NCI-H2196 treated with DMSO at 0.1 percent for 48 hours (cell line): ENCODE measurements around the gene RERE.
"Not testable (repeated sequence)": the region's sequence is repeated elsewhere in the genome, so short reads cannot be mapped to it uniquely, and the experiment has no call there.

Experiments used
- DNase-seq: peaks from one replicate; lab custom pipeline; 2025; ENCODE audit not compliant: unreplicated experiment; lab: John Stamatoyannopoulos, UW

Gene RERE

GRCh38 chr1:8462371-8462892 is 355.0 kb downstream of the RERE start:
- no peak for DNase-seq

DNA sequence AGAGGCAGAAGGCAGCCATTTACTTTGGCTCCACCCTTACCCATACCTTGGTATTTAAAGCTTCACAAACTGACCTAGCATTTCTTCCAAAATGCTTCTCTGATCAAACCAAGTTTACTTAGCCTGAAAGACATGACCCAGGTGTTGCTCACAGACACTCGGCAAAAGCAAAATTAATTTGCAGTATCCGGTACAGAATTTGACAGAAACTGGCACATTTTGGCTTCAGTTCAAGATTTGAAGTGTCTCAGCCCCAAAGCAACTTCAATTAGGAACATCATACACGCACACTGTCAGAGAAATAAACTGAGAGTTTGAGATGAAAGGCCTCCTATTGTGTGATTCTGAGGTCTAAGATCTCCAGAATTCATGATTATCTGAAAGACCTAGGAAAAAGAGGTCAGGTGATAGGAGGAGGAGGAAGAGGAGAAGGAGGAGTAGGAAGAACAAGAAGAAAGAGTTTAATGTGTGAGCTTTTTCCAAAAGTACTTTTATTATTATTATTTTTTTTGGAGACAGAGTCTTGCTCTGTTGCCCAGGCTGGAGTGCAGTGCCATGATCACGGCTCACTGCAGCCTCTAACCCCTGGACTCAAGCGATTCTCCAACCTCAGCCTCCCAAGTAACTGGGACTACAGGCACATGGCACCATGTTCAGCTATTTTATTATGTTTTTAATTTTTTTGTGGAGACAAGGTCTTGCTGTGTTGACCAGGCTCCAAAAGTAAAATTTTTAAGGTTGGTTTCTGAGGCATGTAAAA is 355.9 kb downstream of the RERE start:
- no peak for DNase-seq

- DNase-seq = no peak
Observed at GRCh38 chr1:8460784-8461183, 356.7 kb downstream of the RERE start.

DNA sequence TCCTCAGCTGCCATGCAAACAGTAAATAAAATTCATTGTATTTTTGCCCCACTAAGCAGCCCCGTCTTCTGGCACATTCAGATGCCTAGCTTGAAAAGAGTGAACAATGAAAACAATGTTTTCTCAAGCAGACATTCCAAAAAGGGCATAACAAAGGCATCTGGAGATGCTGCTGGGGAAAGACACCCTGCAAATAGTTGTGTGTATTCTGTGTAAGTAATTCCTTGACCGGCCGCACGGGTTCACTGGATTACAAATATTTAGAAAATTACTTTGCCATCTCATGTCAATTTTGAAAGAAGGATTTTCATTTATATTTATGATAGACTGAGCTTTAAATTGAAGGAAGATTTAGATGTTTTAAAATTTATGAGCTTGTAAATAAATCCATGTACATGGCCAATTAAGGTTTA is 357.3 kb downstream of the RERE start:
- no peak for DNase-seq

GRCh38 chr1:8458607-8459006 is 358.8 kb downstream of the RERE start:
- no peak for DNase-seq

GRCh38 chr1:8457760-8458381 is 359.6 kb downstream of the RERE start:
- DNase-seq = no peak

GRCh38 chr1:8456991-8457390 is 360.4 kb downstream of the RERE start:
- no peak for DNase-seq

DNA sequence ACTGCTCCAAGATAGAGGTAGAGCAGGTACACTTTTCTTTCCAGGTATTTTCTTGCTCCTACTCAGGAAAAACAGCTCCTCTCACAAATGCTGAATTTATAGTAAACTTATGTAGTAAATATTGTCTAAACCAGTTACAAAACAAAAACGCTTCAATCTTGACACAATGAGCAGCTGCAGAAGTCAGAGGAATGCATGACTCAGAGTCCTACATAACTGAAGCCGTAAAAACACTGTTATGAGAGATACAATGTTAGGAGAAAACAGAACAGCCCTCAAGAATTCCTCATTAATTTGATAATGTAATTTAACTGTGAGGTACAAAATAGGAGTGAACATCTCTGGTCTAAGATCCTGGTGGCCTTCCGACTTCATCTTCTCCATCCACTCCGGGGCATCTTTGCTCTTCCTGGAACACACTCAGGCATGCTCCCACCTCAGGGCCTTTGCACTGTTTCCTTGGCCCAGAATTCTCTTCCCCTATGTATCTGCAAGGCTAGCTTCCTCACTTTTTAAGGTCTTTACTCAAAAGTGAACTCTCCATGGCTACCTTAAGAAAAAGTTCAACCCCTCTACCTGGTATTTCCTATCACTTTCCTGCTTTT is 361.0 kb downstream of the RERE start:
- DNase-seq = no peak

- DNase-seq = no peak
Observed at GRCh38 chr1:8455700-8456307, 361.6 kb downstream of the RERE start.

- no peak for DNase-seq
Observed at GRCh38 chr1:8450312-8450711, 367.1 kb downstream of the RERE start.

- DNase-seq = no peak
Observed at GRCh38 chr1:8448911-8449661, 368.4 kb downstream of the RERE start.

DNA sequence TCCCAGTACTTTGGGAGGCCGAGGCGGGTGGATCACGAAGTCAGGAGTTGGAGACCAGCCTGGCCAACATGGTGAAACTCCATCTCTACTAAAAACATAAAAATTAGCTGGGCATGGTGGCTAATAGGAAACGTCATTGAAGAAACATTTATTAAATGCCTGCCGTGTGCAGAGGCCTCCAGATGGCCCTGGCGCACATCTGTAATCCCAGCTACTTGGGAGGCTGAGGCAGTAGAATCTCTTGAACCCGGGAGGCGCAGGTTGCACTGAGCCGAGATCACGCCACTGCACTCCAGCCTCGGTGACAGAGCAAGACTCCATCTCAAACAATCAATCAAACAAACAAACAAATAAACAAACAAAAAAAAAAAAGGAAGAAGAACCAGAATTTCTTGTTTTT is 368.9 kb downstream of the RERE start:
- not testable (repeated sequence) for DNase-seq

GRCh38 chr1:8447616-8448150 is 369.8 kb downstream of the RERE start:
- DNase-seq = no peak

- not testable (repeated sequence) for DNase-seq
Observed at GRCh38 chr1:8446119-8446518, 371.3 kb downstream of the RERE start.

DNA sequence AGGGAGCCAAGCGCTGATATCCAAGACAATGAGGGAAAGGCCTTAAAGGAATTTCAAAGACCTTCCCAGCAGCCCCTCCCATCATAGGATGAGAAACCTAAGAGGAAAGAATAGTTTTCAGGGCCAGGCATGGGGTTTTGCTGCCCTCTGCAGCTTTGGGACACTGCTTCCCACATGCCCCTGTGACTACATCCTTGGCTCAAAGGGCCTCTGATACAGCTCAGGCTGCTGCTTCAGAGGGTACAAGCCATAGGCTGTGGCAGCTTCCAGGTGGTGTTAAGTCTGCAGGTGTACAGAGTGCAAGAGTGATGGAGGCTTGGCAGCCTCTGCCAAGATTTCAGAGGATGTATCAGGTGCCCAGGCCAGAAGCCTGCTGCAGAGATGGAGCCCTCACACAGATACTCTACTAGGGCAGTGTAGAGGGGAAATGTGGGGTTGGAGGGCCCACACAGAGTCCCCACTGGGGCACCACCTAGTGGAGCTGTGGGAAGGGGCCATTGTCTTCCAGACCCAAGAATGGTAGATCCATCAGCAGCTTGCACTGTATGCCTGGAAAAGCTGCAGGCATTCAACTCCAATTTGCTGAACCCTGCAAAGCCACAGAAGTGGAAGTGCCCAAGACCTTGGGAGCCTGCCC is 373.8 kb downstream of the RERE start:
- DNase-seq = no peak

DNA sequence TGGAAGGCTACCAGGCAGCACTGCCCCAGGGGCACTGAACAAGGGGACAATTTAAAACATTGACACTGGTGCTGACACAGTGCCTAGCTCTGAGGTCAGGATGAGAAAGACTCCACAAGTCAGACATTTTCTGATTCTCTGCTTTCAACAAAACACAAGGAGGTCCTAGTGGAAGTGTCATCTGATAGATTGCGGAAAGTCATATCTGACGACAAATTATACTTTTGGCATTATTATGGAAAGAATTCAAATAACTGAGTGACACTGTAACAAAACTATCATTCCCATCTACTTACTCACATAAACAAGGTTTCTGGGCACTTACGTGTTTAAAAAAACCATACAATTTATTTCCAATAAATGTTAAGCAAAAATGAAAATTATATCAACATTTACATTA is 376.0 kb downstream of the RERE start:
- no peak for DNase-seq

DNA sequence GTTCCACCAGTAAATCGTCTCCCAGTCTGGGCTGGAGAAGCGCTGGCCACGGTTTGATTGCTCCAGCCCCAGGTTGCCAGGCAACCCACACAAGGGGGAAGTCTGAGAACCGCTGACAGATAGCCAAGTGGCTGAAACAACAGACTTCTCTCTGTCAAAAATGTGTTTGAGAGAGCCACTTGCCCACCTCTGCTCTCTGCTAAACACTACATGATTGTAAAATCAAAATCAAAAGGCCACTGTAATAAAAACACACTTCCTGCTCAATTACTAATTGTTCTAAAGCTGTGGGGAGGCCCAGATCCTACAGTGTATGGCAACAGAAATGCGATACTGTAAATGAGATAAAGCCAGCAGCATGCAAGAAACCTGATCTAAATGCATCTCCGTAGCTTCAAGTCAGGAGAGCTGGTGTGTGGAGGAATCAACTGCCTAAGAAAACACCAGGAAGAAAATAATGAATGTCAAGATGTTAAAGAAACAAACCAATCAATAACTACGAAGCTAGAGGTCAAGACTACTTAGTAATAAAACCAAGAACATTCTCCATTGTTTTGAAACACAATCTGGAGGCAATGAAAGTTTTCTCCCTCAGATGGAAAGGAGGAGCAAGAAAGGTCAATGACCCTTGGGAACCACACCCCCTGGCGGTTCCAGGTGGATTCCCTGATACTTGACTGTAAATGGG is 378.3 kb downstream of the RERE start:
- peak; percentile 88 for DNase-seq

DNA sequence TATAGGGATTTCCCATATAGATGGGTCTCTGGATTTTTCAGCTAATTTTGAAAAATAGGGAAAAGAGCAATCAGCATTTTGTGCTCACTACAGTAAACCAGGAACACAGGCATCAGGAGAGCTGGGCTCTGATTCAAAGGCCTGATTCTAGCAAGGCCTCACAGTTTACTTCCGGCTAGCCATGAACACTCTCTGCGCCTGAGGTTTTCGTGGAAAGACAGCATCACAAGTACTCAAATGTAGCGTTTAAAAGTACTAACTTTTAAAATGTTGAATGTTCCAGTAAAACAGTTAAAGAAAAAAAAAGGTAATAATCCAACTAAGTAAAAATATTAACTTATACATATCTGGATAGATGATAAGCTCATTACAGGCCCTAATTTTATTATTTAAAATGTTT is 379.0 kb downstream of the RERE start:
- DNase-seq = no peak

GRCh38 chr1:8437347-8437746 is 380.1 kb downstream of the RERE start:
- no peak for DNase-seq
